Spleen (tissue), 11 donors: Measurements from ENCODE around the gene CECR2. TPM values are rescaled to one million over a fixed set of nuclear protein-coding genes. Genes with fewer than 3 reads are reported as not detected.

Experiments
- DNase-seq: peaks from one replicate; pipeline ENCODE4 v3.0.0-alpha.2; 2020
- H3K27ac ChIP-seq, 8 donors: fragments of 200-600 bp; sonication (generic) in 7 of 8; 1 replicate in 4 of 8; 2 replicates in 4 of 8; pipeline versions ENCODE4 v1.5.0 to v1.8.0; 2016 to 2021; ENCODE audit warnings: inconsistent platforms in 4 of 8, mild to moderate bottlenecking in 4 of 8, moderate library complexity in 1 of 8
- H3K27me3 ChIP-seq, 7 donors: fragments of 200-600 bp; sonication (generic) in 6 of 7; replicated peaks in 1 of 7; 1 replicate in 4 of 7; 2 replicates in 3 of 7; pipeline versions ENCODE4 v1.5.0 to v1.8.0; 2016 to 2021; ENCODE audit warnings: inconsistent platforms in 3 of 7, mild to moderate bottlenecking in 1 of 7
- H3K36me3 ChIP-seq, 6 donors: fragments of 200-600 bp; sonication (generic) in 5 of 6; 1 replicate in 4 of 6; 2 replicates in 2 of 6; pipeline versions ENCODE4 v1.5.0 to v1.8.0; 2016 to 2021; ENCODE audit warnings: inconsistent platforms in 2 of 6
- H3K4me1 ChIP-seq, 6 donors: fragments of 200-600 bp; sonication (generic) in 5 of 6; 1 replicate in 3 of 6; 2 replicates in 3 of 6; pipeline versions ENCODE4 v1.5.0 to v1.8.0; 2016 to 2021; ENCODE audit warnings: inconsistent platforms in 3 of 6
- H3K4me3 ChIP-seq, 8 donors: fragments of 200-600 bp; sonication (generic) in 7 of 8; 1 replicate in 4 of 8; 2 replicates in 4 of 8; pipeline versions ENCODE4 v1.5.0 to v1.8.0; 2016 to 2021; ENCODE audit warnings: inconsistent platforms in 4 of 8, mild to moderate bottlenecking in 4 of 8, moderate library complexity in 2 of 8
- H3K9me3 ChIP-seq, 8 donors: fragments of 200-600 bp; sonication (generic) in 7 of 8; 1 replicate in 4 of 8; 2 replicates in 4 of 8; pipeline versions ENCODE4 v1.5.0 to v1.8.0; 2016 to 2021; ENCODE audit warnings: inconsistent platforms in 4 of 8
- POLR2A ChIP-seq, 3 donors: fragments of 450-650 bp; IDR thresholded peaks; one replicate each; pipeline ENCODE4 v1.5.1; 2017; ENCODE audit warnings: antibody characterized with exemption in 3 of 3, mild to moderate bottlenecking in 1 of 3
- POLR2AphosphoS5 ChIP-seq, 3 donors: sonication (generic); formaldehyde crosslinking; IDR thresholded peaks; one replicate each; pipeline ENCODE4 v1.5.1; 2017; ENCODE audit warnings: antibody characterized with exemption in 3 of 3
- WGBS, 5 donors: extraction: QIAGEN DNeasy Blood & Tissue Kit in 3 of 5; methylation state at CpG; one replicate each; pipeline versions ENCODE4 v1.1.5 to v1.1.7; 2013 to 2018; 5-methylcytosine and 5-hydroxymethylcytosine counted together
- intact Hi-C: fragments of 100-400 bp; cut with DNase I; formaldehyde crosslinking; loops from one replicate; pipeline ENCODE4 v1.15.0; 2023; ENCODE audit warnings: low total_unique reads
- polyA plus RNA-seq, 3 donors: library from polyadenylated mRNA; stranded (reverse); fragments of 200-250 nt; gene quantifications; one replicate each; pipeline ENCODE4 v1.2.1, GENCODE V29; 2013
- total RNA-seq, 7 donors: library from RNA; depleted of rRNA in 3 of 7; stranded (reverse); fragments of >200 nt in 3 of 7; fragmentation: NEBNext Ultra II Directional in 4 of 7; extraction: Animal tissue kit (Norgen Biotek cat#: 25700) in 4 of 7; gene quantifications; one replicate each; pipeline versions ENCODE4 v1.1.0 to v1.2.1, GENCODE V29; 2016 to 2021
- TF ChIP-seq, protein P1 (sequence below), 11 experiments: fragments of 200-600 bp in 7 of 11; fragments of 450-650 bp in 4 of 11; sonication (generic) in 4 of 11; IDR thresholded peaks in 8 of 11; conservative IDR thresholded peaks in 3 of 11; 1 replicate in 7 of 11; 2 replicates in 4 of 11; pipeline versions ENCODE4 v1.4.0 to v1.8.0; 2016 to 2021; ENCODE audit warnings: antibody characterized with exemption in 11 of 11, inconsistent platforms in 4 of 11, mild to moderate bottlenecking in 1 of 11
- donor health status: healthy with polysubstance abuse.
- donor health status: DM: no; HTN: no; CAD: no; lungs with moderate emphysema.
- donor health status: DM: no; HTN: no; CAD: no.
- donor health status: Bipolar disorder and iron deficiency.
- donor health status: healthy.
- donor health status: DM: no; HTN: no; CAD: no.
- donor health status: DM: yes; HTN: yes; CAD: no.

The CECR2 gene
- total and polyA plus RNA-seq, 10 donors, result 0.05 to 3.0 (median 0.91) TPM

DNA sequence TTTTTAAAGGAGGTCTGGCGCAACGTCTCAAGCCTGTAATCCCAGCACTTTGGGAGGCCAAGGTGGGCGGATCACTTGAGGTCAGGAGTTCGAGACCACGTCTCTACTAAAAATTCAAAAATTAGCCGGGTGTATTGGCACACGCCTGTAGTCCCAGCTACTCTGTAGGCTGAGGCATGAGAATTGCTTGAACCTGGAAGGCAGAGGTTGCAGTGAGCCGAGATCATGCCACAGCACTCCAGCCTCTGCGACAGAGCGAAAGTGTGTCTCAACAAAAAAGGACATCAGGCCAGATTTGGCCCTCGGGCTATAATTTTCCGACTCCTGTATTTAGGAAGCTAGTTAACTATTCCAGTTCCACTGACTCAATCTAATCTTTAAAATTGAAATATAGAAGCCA is 115.3 kb downstream of the CECR2 start:
- Histone ChIP-seq H3K36me3 (no peaks in the 10 kb centered on the region), H3K27me3 (no peaks in the 10 kb centered on the region), H3K4me1 (peaks cover 0 to 10% (median 0%) of the 10 kb centered on the region in 6 donors), H3K4me3 (no peak overlapping the region), H3K9me3 (no peaks in the 10 kb centered on the region), H3K27ac (no peak overlapping the region)
- WGBS, 5 donors, result 85 to 93% (median 88%) methylated on average over 12 of the region's 12 CpGs
- intact Hi-C loops, result no loop called here
- no peak for DNase-seq
- TF ChIP-seq POLR2AphosphoS5 (IDR thresholded peaks at IDR 0.05) (no peak), POLR2A (IDR thresholded peaks at IDR 0.05) (no peak)
- TF ChIP-seq, protein P1, sequence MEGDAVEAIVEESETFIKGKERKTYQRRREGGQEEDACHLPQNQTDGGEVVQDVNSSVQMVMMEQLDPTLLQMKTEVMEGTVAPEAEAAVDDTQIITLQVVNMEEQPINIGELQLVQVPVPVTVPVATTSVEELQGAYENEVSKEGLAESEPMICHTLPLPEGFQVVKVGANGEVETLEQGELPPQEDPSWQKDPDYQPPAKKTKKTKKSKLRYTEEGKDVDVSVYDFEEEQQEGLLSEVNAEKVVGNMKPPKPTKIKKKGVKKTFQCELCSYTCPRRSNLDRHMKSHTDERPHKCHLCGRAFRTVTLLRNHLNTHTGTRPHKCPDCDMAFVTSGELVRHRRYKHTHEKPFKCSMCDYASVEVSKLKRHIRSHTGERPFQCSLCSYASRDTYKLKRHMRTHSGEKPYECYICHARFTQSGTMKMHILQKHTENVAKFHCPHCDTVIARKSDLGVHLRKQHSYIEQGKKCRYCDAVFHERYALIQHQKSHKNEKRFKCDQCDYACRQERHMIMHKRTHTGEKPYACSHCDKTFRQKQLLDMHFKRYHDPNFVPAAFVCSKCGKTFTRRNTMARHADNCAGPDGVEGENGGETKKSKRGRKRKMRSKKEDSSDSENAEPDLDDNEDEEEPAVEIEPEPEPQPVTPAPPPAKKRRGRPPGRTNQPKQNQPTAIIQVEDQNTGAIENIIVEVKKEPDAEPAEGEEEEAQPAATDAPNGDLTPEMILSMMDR (IDR thresholded peaks at IDR 0.05 in 8 of 11, conservative IDR thresholded peaks at IDR 0.05 in 3 of 11), result no peak

DNA sequence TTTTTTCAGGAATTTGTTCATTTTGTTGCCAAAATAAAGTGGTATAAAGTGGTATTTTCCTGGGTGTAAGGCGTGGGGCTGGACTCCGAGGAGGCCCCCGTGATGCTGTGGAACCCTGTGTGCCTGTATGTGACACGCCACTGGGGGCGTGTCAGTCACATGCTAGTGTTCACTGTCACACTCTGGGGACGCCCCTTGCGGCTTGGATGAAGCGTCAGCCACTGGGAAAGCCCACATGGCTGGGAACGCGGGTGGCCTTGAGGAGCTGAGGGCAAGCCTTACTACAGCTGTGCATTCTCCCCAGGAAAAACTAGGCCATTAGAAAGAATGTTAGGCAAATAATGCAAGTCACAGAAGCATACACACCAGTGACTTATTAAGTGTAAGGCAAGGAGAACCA is 117.1 kb downstream of the CECR2 start:
- Histone ChIP-seq H3K4me1 (peaks cover 0 to 10% (median 0%) of the 10 kb centered on the region in 6 donors), H3K36me3 (no peaks in the 10 kb centered on the region), H3K27ac (no peak overlapping the region), H3K27me3 (no peaks in the 10 kb centered on the region), H3K9me3 (no peaks in the 10 kb centered on the region), H3K4me3 (no peak overlapping the region)
- no peak for DNase-seq
- 79 to 83% (median 79%) methylated on average over 10 of the region's 10 CpGs for WGBS, 5 donors
- intact Hi-C loops, result no loop called here
- TF ChIP-seq POLR2A (IDR thresholded peaks at IDR 0.05) (no peak), POLR2AphosphoS5 (IDR thresholded peaks at IDR 0.05) (no peak)
- TF ChIP-seq, protein P1 (IDR thresholded peaks at IDR 0.05 in 8 of 11, conservative IDR thresholded peaks at IDR 0.05 in 3 of 11), result no peak

DNA sequence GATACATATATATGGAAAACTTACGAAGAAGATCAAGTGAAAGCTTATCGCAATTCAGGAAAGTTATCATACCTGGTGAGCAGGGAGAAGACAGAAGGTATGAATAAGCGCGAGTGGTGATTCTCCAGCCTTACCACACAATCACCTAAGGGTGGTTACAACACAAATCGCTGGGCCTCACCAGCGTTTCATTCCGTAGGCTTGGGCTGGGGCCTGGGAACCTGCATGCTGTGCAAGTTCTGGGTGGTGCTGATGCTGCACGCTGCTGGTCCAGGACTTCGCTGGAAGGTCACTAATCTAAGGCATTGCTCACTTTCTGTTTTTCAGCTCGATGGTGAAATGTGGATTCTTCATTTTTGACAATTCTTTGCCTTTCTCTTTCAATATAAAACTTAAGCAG is 117.5 kb downstream of the CECR2 start:
- H3K4me1 ChIP-seq, result peaks cover 0 to 10% (median 0%) of the 10 kb centered on the region in 6 donors
- TF ChIP-seq POLR2A (IDR thresholded peaks at IDR 0.05) (no peak), POLR2AphosphoS5 (IDR thresholded peaks at IDR 0.05) (no peak)

DNA sequence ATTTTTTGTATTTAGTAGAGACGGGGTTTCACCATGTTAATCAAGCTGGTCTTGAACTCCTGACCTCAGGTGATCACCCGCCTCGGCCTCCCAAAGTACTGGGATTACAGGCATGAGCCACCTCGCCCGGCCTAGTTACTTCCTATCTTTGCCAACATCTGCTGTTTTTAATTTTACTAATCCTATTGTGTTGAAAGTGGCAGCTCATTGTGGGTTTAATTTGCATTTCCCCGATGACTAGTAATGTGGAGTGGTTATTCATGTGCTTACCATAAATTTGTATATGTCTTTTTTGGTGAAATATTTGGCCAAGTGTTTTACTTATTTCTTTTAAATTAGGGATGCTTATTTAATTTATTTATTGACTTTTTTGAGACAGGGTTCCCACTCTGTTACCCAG is 119.8 kb downstream of the CECR2 start:
- Histone ChIP-seq H3K4me1 (peaks cover 0 to 4% (median 0%) of the 10 kb centered on the region in 6 donors), H3K9me3 (no peaks in the 10 kb centered on the region), H3K4me3 (no peak overlapping the region), H3K36me3 (no peaks in the 10 kb centered on the region), H3K27ac (no peak overlapping the region), H3K27me3 (no peaks in the 10 kb centered on the region)
- TF ChIP-seq, protein P1 (IDR thresholded peaks at IDR 0.05 in 8 of 11, conservative IDR thresholded peaks at IDR 0.05 in 3 of 11), result no peak
- TF ChIP-seq POLR2A (IDR thresholded peaks at IDR 0.05), result no peak
- intact Hi-C loops, result no loop called here
- 55 to 78% (median 71%) methylated on average over 6 of the region's 6 CpGs for WGBS, 5 donors
- no peak for DNase-seq

More for the DNA sequence above, 117.5 kb downstream of the CECR2 start:
- Histone ChIP-seq H3K4me3 (no peak overlapping the region), H3K27ac (no peak overlapping the region), H3K27me3 (no peaks in the 10 kb centered on the region), H3K36me3 (no peaks in the 10 kb centered on the region), H3K9me3 (no peaks in the 10 kb centered on the region)
- intact Hi-C loops, result no loop called here
- no peak for DNase-seq
- WGBS, 5 donors, result 86 to 90% (median 88%) methylated on average over 10 of the region's 10 CpGs
